Neuron (in vitro differentiated cells): ENCODE results near the gene PIM3.

Experiments used
- H2AFZ ChIP-seq: one replicate; pipeline ENCODE4 v1.6.1; 2013; ENCODE audit warnings: low read depth, mild to moderate bottlenecking, inconsistent platforms, low read length, moderate library complexity
- H3K27me3 ChIP-seq: one replicate; pipeline ENCODE4 v1.6.1; 2013; ENCODE audit warnings: low read length; ENCODE audit not compliant: insufficient read depth
- H3K36me3 ChIP-seq: one replicate; pipeline ENCODE4 v1.6.1; 2013; ENCODE audit warnings: low read length; ENCODE audit not compliant: insufficient read depth
- H3K4me1 ChIP-seq: one replicate; pipeline ENCODE4 v1.6.1; 2013; ENCODE audit warnings: low read length; ENCODE audit not compliant: insufficient read depth
- H3K4me3 ChIP-seq: 2 replicates; pipeline ENCODE4 v1.5.1; 2013; ENCODE audit warnings: mild to moderate bottlenecking, low read length, moderate library complexity
- H3K9me3 ChIP-seq: one replicate; pipeline ENCODE4 v1.6.1; 2013; ENCODE audit warnings: low read length

Gene PIM3

DNA sequence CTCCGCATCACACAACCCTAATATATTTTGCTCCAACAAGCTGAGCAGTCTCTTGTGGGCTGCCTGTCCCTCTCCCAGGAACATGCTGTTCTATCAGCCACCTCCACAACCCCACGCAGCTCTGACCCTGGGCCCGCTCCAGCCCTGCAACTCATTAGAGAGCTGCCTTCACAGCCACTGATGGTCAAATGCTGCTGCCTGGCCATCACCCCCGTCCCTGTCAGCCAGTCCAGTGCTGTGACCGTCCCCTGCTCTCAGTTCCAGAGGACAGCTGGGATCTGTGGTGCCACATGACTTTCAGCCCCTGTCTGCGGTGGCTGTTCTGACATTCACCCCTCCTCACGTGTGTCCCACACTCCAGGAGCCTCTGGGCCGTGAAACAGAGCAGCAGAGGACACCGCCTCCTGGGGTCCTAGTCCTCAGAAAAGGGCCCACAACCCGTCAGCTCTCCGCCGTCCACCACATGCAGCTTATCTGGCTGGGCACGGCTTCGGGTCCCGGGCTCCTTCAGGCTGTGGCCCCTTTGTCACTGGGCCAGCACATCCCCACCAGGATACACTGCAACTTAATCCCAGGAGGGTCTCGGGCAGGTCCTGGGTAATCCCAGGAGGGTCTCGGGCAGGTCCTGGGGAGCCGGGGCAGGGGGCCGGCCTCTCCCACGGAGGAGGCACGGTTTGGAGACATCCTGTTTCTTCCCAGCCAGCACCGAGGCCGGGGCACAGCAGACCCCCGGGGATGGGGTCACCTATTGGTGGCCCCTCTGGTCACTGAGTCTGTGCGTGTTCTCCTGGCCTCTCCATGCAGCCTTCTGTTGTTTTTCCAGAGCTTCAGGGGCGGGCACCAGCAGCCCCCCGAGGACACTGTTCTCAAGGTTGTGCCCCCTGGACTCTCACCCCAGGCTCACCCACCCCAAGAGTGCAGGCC is 27.1 kb upstream of the PIM3 start:
- peaks cover 11% of the 10 kb centered on the region for H3K27me3 ChIP-seq
- no peak overlapping the region for H3K4me3 ChIP-seq
- H2AFZ ChIP-seq, result no peak overlapping the region
- no peaks in the 10 kb centered on the region for H3K9me3 ChIP-seq
- peaks cover 17% of the 10 kb centered on the region for H3K4me1 ChIP-seq
- no peaks in the 10 kb centered on the region for H3K36me3 ChIP-seq

DNA sequence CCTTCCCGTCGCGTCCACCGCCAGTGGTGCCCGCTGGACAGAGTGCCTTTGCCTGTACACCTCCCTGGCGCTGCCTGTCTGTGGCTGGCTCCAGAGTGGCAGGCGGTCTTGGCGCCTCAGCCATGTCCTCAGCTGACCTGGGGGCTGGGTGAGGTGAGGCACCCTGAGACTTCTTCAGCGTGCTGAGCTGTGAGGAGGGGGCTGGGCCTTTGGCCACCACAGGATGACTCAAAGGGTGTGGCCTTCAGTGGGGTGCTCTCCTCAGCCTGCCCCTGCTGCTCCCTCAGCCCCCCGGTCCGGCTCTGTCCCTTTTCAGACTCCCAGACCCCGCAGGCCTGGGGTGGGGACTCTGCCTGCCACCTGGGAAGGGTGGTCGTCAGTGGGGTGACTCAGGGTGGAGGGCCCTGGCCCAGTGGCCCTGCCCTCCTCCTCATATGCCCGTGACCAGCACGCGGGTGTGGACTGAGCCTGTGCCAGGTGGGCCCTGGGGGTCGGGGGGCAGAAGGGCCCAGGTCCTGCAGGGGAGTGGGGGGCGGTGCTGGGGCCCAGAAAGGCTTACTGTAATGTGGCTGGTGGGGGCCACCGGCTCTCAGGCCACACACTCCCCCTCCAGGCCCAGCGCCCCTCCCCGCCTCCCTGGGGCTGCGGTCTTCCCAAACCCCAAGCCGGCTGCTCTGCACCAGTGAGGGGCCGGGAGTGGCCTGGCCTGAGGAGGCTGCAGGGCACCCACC is 26.2 kb upstream of the PIM3 start:
- no peak overlapping the region for H3K4me3 ChIP-seq
- H3K9me3 ChIP-seq, result no peaks in the 10 kb centered on the region
- H3K27me3 ChIP-seq, result peaks cover 13% of the 10 kb centered on the region
- no peak overlapping the region for H2AFZ ChIP-seq
- no peaks in the 10 kb centered on the region for H3K36me3 ChIP-seq
- H3K4me1 ChIP-seq, result peaks cover 17% of the 10 kb centered on the region

GRCh38 chr22:49934891-49935557 is 25.5 kb upstream of the PIM3 start:
- H3K27me3 ChIP-seq, result peaks cover 13% of the 10 kb centered on the region
- H3K36me3 ChIP-seq, result no peaks in the 10 kb centered on the region
- no peak overlapping the region for H3K4me3 ChIP-seq
- no peaks in the 10 kb centered on the region for H3K9me3 ChIP-seq
- H3K4me1 ChIP-seq, result peaks cover 17% of the 10 kb centered on the region
- no peak overlapping the region for H2AFZ ChIP-seq

DNA sequence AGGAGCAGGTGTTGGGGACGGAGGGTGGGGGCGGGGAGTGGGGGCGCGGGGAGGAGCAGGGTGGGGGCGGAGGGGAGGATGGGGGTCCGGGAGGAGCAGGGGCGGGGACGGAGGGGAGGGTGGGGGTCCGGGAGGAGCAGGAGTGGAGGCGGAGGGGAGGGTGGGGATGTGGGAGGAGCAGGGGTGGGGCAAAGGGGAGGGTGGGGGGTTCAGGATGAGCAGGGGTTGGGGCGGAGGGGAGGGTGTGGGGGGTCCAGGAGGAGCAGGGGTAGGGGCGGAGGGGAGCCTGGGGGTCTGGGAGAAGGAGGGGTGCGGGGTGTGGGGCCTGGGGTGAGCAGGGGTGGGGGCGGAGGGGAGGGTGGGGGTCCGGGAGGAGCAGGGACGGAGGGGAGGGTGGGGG is 25.0 kb upstream of the PIM3 start:
- H3K4me3 ChIP-seq, result no peak overlapping the region
- no peaks in the 10 kb centered on the region for H3K9me3 ChIP-seq
- H3K4me1 ChIP-seq, result peaks cover 17% of the 10 kb centered on the region
- no peaks in the 10 kb centered on the region for H3K36me3 ChIP-seq
- no peak overlapping the region for H2AFZ ChIP-seq
- H3K27me3 ChIP-seq, result peaks cover 10% of the 10 kb centered on the region

GRCh38 chr22:49936018-49936972 is 24.3 kb upstream of the PIM3 start:
- Histone ChIP-seq H3K27me3 (peaks cover 5% of the 10 kb centered on the region), H2AFZ (no peak overlapping the region), H3K4me3 (no peak overlapping the region), H3K4me1 (peaks cover 17% of the 10 kb centered on the region), H3K9me3 (no peaks in the 10 kb centered on the region), H3K36me3 (no peaks in the 10 kb centered on the region)

GRCh38 chr22:49936973-49937757 is 23.4 kb upstream of the PIM3 start:
- Histone ChIP-seq H2AFZ (no peak overlapping the region), H3K4me1 (peaks cover 17% of the 10 kb centered on the region), H3K27me3 (peaks cover 5% of the 10 kb centered on the region), H3K9me3 (no peaks in the 10 kb centered on the region), H3K4me3 (no peak overlapping the region), H3K36me3 (no peaks in the 10 kb centered on the region)

- H3K36me3 ChIP-seq, result no peaks in the 10 kb centered on the region
- no peaks in the 10 kb centered on the region for H3K9me3 ChIP-seq
- peaks cover 5% of the 10 kb centered on the region for H3K27me3 ChIP-seq
- H2AFZ ChIP-seq, result no peak overlapping the region
- no peak overlapping the region for H3K4me3 ChIP-seq
- H3K4me1 ChIP-seq, result peaks cover 17% of the 10 kb centered on the region
Observed at GRCh38 chr22:49937758-49938564, 22.6 kb upstream of the PIM3 start.

GRCh38 chr22:49938565-49939136 is 21.9 kb upstream of the PIM3 start:
- Histone ChIP-seq H3K4me3 (no peak overlapping the region), H2AFZ (no peak overlapping the region), H3K9me3 (no peaks in the 10 kb centered on the region), H3K4me1 (peaks cover 17% of the 10 kb centered on the region), H3K36me3 (no peaks in the 10 kb centered on the region), H3K27me3 (peaks cover 5% of the 10 kb centered on the region)

DNA sequence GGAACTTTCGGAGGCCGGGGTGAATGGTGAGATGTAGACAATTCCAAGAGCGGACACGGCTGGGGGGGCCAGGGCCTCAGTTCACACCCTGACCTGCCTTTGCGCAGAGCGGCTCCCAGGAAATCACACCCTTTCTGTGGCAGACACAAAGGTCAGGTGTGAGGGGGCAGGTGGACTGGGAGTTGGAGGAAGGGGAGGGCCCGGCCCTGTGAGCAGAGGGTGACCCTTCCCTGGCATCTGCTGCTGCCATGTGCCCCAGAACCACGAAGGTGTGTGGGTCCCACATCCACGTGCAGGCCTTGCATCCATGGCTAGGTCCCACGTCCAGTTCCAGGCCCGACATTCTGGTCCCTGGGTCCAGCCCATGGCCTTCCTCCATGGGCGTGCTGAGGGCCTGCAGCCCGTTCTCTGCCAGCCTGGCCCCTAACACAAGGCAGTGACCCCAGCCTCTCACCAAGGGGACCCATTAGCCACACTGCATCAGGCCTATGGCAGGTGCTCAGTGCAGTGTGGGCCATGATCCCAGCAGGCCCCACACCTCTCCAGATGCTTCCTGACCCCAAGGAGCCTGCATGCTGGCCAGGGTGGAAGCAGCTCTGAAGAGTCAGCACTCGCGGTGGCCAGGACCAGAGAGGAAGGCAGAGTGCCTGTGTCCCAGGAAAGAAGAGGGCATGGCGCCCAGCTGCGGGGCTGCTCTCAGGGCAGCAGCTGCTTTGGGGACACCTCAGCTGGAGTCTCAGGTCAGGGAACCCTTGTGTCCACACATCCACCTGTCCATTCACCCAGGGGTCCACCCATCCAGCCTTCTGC is 18.9 kb upstream of the PIM3 start:
- Histone ChIP-seq H3K36me3 (no peaks in the 10 kb centered on the region), H3K9me3 (no peaks in the 10 kb centered on the region), H3K4me3 (no peak overlapping the region), H2AFZ (no peak overlapping the region), H3K4me1 (peaks cover 14% of the 10 kb centered on the region), H3K27me3 (peaks cover 5% of the 10 kb centered on the region)

DNA sequence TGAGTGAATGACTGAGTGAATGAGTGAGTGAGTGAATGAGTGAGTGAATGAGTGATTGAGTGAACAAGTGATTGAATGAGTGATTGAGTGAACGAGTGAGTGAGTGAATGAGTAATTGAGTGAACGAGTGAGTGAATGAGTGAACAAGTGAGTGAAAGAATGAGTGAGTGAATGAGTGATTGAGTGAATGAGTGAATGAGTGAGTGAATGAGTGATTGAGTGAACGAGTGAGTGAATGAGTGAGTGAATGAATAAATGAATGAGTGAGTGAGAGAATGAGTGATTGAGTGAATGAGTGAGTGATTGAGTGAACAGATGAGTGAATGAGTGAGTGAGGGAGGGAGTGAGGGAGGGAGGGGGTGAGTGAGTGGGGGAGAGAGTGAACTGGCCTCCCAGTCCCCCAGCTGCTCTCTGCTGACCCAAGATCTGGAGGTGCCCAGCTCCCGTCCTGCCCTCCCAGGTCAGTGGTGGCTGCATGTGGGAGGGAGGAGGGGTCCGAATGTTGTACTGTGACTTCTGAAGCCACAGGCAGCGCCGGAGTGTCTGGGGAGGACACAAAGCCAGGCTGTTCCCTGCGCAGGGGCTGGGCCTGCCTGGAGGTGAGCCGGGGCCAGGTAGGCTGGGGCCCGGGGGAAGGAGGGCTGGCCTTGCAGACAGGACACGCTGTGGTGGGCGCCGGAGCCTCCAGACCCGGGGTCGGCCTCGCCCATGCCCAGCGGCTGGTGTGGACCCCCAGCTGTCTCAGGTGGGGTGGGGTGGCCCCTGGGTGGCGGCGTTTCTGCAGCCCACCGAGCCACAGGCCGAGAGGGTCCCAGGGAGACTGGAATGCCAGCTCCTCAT is 17.8 kb upstream of the PIM3 start:
- Histone ChIP-seq H3K9me3 (no peaks in the 10 kb centered on the region), H3K4me1 (peaks cover 17% of the 10 kb centered on the region), H2AFZ (no peak overlapping the region), H3K36me3 (no peaks in the 10 kb centered on the region), H3K4me3 (no peak overlapping the region), H3K27me3 (peaks cover 5% of the 10 kb centered on the region)
